Chondrocyte (in vitro differentiated cells): Measurements from ENCODE around the gene SDF4. TPM values are rescaled to one million over a fixed set of nuclear protein-coding genes. Genes with fewer than 3 reads are reported as not detected.

Source experiments
- DNase-seq: peaks from one replicate; pipeline ENCODE4 v3.0.0; 2021; ENCODE audit warnings: mixed read lengths, low spot score
- H3K27ac Mint-ChIP-seq: one replicate; pipeline ENCODE4 v1.8.0; 2021; ENCODE audit warnings: mild to moderate bottlenecking, moderate library complexity, mixed read lengths; ENCODE audit not compliant: unreplicated experiment
- H3K27me3 Mint-ChIP-seq: 2 replicates; pipeline ENCODE4 v1.8.0; 2021; ENCODE audit warnings: low read depth, mixed read lengths
- H3K36me3 Mint-ChIP-seq: 2 replicates; pipeline ENCODE4 v1.8.0; 2021; ENCODE audit warnings: low read depth, mixed read lengths
- H3K4me1 Mint-ChIP-seq: 2 replicates; pipeline ENCODE4 v1.8.0; 2021; ENCODE audit warnings: low read depth, mild to moderate bottlenecking, mixed read lengths
- H3K4me3 Mint-ChIP-seq: one replicate; pipeline ENCODE4 v1.8.0; 2021; ENCODE audit warnings: mild to moderate bottlenecking, moderate library complexity, mixed read lengths; ENCODE audit not compliant: unreplicated experiment
- H3K9me3 Mint-ChIP-seq: 2 replicates; pipeline ENCODE4 v1.8.0; 2021; ENCODE audit warnings: low read depth, mixed read lengths
- CTCF ChIP-seq: fragments of 200-600 bp; sonication (generic); IDR thresholded peaks from 2 replicates; pipeline ENCODE4 v1.5.0; 2021; ENCODE audit warnings: antibody characterized with exemption, mild to moderate bottlenecking, moderate library complexity
- total RNA-seq: library from RNA; stranded (reverse); gene quantifications from 3 replicates; pipeline ENCODE4 v1.2.1, GENCODE V29; 2021

SDF4 gene
- total RNA-seq, 1 donor from 2014 or later = 164 TPM

GRCh38 chr1:1218524-1219200, 13.1 kb downstream of the SDF4 start:
- Mint-ChIP-seq H3K27me3 (no peaks in the 10 kb centered on the region), H3K9me3 (no peaks in the 10 kb centered on the region), H3K27ac (no peak overlapping the region), H3K4me1 (no peaks in the 10 kb centered on the region), H3K4me3 (no peak overlapping the region), H3K36me3 (peaks cover 21% of the 10 kb centered on the region)
- no peak for TF ChIP-seq CTCF
- DNase-seq = no peak

GRCh38 chr1:1217621-1218523, 13.9 kb downstream of the SDF4 start:
- no peak for TF ChIP-seq CTCF
- no peak overlapping the region for H3K27ac Mint-ChIP-seq
- peaks cover 16% of the 10 kb centered on the region for H3K36me3 Mint-ChIP-seq
- H3K9me3 Mint-ChIP-seq = no peaks in the 10 kb centered on the region
- no peaks in the 10 kb centered on the region for H3K27me3 Mint-ChIP-seq
- H3K4me1 Mint-ChIP-seq = no peaks in the 10 kb centered on the region
- H3K4me3 Mint-ChIP-seq = no peak overlapping the region
- no peak for DNase-seq

GRCh38 chr1:1216770-1217620, 14.8 kb downstream of the SDF4 start:
- TF ChIP-seq CTCF = no peak
- H3K27ac Mint-ChIP-seq = no peak overlapping the region
- H3K36me3 Mint-ChIP-seq = peaks cover 13% of the 10 kb centered on the region
- H3K4me3 Mint-ChIP-seq = no peak overlapping the region
- no peak for DNase-seq
- H3K4me1 Mint-ChIP-seq = no peaks in the 10 kb centered on the region
- no peaks in the 10 kb centered on the region for H3K9me3 Mint-ChIP-seq
- no peaks in the 10 kb centered on the region for H3K27me3 Mint-ChIP-seq

GRCh38 chr1:1215881-1216605, 15.8 kb downstream of the SDF4 start:
- H3K4me1 Mint-ChIP-seq = no peaks in the 10 kb centered on the region
- no peak overlapping the region for H3K4me3 Mint-ChIP-seq
- no peak for TF ChIP-seq CTCF
- peaks cover 10% of the 10 kb centered on the region for H3K36me3 Mint-ChIP-seq
- H3K9me3 Mint-ChIP-seq = no peaks in the 10 kb centered on the region
- no peak overlapping the region for H3K27ac Mint-ChIP-seq
- DNase-seq = no peak
- H3K27me3 Mint-ChIP-seq = no peaks in the 10 kb centered on the region
